HG03521 (cell line): ENCODE results near the gene NOC3L.
"Not testable (repeated sequence)": the region's sequence is repeated elsewhere in the genome, so short reads cannot be mapped to it uniquely, and the experiment has no call there.

Experiments used
- ATAC-seq: cut with Tn5 transposase; IDR thresholded peaks from one replicate; pipeline ENCODE4 v1.9.1; 2021; ENCODE audit warnings: mild to moderate bottlenecking, moderate library complexity; ENCODE audit not compliant: unreplicated experiment

NOC3L gene, protein sequence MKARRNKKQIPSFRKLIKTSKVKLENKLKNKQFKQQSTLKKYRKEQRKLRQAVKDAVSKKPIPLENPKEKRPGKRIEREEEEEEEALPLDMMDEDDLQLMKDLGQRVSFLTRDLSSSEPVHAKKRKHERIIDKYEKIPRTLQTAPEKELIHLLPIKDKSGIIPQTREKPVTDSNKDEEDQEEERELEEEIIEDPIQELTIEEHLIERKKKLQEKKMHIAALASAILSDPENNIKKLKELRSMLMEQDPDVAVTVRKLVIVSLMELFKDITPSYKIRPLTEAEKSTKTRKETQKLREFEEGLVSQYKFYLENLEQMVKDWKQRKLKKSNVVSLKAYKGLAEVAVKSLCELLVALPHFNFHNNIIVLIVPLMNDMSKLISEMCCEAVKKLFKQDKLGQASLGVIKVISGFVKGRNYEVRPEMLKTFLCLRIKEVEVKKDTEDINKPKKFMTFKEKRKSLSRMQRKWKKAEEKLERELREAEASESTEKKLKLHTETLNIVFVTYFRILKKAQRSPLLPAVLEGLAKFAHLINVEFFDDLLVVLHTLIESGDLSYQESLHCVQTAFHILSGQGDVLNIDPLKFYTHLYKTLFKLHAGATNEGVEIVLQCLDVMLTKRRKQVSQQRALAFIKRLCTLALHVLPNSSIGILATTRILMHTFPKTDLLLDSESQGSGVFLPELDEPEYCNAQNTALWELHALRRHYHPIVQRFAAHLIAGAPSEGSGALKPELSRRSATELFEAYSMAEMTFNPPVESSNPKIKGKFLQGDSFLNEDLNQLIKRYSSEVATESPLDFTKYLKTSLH

DNA sequence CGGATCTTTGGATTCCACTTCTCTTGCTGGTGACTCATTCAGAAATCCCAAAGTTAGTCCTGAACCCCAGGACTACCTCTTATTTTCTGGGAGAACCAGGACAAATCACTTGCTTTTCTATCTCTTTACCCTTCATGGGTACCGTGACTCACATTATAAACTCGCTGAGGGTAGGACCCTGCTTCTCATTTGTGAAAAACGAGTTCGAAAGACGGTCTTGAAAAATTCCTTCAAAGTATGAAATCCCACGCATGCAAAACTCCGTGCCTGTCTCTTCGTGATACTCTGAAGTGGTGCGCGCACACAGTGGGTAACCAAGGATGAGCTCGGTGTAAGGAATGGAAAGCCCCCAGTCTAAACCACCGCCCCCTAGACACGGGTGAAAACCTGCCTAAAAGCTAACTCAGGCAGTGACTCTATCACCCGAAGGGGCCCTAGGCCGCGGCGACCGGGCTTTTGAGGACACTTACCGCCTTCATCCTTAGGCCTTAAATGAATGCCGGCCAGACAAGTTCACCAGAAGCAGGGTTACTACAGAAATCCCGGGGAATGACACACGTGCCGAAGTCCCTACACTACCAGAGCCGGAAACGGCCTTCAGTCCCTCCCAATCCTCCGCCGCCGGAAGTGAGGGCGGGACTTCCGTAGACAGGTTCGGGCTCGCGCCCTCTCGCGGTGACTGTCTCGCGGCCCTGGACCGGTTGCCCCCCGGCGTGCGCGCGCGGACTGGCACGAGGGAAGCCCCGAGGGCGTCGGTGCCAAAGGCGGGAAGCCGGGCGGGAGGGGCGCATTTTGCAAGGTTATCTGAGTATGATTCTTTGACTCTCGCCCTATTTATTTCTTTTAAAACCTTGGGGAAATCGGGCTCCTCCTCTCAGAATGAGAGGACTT is at the start of gene NOC3L:
Gene NOC3L, minus strand, starts transcription at position 580 of the 891 bp plus-strand sequence. Its CDS starts 101 bp downstream, at position 479.
- peak; percentile 99 for ATAC-seq

DNA sequence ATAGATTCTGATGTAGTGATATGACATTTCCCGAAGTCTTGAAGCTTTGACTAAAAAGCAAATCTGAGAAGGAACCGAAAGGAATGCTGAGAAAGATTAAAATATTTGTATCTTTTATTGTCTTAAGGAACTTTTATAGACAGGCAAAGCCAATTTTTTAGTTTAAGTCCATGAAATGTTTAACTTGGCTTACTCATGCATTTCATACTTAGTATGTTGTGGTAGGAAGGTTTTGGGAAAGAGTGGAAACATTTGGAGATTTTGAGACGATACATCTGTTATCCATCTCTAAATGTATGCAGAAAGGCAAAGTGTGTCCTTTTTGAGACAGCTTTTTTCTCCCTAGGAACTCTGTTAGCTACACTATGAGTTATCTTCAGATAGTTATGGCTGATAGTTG is 49.7 kb upstream of the NOC3L start:
- no peak for ATAC-seq

DNA sequence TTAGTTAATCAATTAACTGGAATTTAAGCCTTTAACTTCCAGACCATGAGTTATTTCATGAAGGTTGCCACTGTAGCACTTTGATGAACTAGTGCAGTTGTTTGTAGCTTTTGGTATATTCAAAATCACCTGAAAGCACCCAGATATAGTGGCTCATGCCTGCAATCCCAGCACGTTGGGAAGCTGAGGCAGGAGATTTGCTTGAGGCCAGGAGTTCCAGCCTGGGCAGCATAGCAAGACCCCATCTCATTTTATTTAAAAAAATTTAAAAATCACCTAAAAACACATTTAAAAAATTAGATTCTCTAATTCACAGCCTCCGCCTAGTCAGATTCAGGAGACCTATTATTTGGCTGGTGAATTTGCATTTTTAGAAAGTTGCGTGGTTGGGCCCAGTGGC is 48.6 kb upstream of the NOC3L start:
- ATAC-seq = no peak

DNA sequence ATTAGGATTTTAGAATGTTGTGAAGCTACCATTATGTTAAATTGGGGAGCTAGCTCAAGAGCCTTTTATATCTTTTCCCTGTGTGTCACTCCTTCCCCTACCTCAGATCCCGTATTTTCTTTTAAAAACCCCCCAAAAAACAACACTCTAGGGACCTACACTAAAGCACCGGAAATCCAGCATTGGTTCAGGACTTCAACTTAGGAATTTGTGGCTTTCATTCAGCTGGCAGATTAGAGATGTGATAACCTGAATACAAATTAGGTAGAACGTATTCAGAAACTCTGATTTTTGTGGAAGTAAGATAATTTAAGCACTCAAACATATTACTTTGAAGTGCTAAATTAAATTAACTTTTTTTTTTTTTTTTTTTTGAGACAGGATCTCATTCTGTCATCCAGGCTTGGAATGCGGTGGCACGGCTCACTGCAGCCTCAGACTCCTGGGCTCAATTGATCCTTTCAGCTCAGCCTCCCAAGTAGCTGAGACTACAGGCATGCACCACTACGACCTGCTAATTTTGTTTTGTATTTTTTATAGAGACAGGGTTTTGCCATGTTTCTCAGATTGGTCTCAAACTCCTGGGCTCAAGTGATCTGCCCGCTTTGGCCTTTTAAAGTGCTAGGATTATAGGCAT is 46.4 kb upstream of the NOC3L start:
- ATAC-seq = no peak

DNA sequence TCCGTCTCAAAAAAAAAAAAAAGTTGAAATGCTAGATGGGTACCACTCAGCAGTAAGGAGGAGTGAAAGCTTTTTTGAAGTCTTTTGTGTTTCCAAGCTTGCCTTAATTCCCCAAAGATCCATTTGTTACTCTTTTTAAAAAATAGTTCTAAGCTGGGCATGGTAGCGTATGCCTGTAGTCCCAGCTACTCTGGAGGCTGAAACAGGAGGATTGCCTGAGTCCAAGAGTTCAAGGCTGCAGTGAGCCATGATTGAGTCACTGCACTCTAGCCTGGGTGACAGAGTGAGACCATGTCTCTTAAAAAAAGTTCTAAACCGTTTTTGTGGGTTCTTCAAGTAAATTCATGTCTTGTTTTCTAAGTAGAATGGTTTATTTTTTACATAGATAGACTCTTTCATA is 44.9 kb upstream of the NOC3L start:
- no peak for ATAC-seq

DNA sequence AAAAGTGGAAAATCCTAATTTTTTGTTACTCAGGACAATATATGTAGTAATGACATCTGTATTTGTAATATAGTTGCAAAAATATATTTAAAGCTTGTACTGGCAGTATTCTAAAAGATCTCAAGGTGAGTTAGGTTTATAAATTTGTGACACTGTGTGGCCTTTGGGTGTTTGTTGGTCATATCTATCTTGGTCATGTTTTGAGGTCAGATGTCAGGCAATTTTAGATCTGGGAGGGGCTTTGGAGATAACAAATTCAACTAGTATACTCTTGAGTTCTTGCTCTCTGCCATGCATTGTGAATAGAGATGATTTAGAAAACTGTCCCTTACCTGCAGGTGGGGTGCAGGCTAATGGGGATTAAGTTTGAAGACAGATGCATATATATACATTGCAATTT is 42.7 kb upstream of the NOC3L start:
- no peak for ATAC-seq

DNA sequence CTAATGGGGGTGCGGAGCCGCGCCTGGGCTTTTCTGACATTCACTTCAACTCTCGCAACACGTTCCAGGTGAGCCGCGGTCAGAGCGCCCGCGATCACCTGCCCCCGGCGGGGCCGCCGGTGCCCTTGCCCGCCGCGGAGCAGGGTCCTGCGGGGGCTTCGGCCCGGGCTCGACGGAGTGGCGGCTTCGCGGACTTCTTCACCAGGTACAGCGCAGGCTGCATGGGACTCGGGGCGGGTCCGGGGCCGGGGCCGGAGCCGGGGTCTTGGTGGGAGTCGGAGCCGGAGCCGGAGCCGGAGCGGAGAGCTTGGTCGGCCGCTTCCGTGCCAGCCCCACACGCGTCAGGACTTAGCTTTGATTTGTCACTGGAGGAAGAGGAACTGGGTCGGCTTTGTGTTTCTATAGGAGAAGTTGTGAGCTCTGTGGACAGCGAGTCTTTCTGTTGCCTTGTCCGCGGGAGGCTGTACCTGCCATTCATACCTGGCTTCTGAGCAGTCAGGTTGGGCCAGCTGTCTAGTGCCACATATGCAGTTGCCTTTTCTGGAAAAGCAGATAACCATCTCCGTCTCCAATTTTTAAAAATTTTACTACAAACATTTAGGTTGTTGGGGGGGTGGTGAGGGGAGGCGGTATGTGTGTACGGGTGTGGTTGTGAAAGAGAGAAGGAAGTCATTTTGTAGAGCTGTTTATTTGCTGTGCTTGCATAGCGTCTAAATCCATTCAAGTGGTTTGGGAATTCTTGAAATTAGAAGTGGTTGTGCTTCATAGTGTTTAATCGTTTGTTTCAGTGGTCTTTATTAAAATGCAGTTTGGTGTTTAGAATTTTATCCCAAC is 40.9 kb upstream of the NOC3L start:
- ATAC-seq = peak; percentile 59

DNA sequence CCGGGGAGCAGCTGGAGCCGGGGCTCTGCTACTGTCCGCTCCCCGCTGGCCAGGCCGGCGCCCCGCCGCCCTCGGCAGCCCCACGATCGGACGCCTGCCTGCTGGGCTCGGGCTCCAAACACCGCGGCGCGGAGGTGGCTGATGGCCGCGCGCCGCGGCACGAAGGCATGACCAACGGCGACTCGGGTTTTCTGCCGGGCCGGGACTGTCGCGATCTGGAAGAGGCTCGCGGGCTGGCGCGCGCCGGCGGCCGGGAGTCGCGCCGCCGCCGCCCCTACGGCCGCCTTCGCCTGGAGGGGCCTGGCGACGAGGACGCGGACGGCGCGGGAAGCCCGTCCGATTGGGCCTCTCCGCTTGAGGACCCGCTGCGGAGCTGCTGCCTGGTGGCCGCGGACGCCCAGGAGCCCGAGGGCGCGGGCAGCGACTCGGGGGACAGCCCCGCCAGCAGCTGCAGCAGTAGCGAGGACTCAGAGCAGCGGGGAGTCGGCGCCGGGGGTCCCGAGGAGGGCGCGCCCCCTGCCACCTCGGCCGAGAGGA is 40.2 kb upstream of the NOC3L start:
- ATAC-seq = peak; percentile 23

DNA sequence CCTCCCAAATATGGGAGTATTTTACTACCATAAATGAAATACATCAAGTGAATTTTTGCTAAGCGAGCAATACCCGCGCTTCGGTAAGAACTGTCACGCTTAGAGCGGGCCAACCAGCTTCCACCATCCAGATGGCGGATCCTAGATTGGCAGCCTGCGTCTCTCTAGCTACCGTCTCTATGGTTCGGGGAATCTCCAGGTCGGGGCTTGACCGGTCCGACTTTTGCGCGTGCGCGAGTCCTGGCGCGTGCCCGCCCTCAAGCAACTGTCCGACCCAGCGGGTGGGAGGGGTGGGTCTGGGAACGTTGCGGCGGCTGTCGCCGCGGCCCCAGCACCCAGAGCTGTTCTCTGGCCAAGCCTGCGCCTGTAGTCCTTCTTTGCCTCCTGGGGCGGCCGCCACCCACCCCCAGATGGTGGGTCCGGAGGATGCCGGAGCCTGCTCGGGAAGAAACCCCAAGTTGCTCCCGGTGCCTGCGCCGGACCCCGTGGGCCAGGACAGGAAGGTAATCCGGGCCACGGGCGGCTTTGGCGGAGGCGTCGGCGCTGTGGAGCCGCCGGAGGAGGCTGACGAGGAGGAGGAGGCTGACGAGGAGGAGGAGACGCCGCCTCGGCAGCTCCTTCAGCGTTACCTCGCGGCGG is 39.6 kb upstream of the NOC3L start, which contains the start of gene TBC1D12:
Gene TBC1D12, plus strand, starts transcription at position 338 of the 639 bp plus-strand sequence. Its CDS starts 73 bp downstream, at position 411.
- peak; percentile 62 for ATAC-seq

DNA sequence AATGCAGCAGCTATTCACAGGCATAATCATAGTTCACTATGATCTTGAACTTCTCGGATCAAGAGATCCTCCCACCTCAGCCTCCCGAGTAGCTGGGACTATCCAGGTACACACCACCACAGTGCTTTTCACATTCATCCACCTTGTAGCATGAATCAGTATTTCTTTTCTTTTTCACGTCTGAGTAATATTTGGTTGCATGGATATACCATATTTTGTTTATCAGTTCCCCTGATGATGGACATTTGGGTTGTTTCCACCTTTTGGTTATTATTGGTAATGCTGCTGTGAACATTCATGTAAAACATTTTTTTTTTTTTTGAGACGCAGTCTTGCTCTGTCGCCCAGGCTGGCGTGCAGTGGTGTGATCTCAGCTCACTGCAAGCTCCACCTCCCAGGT is 36.0 kb upstream of the NOC3L start:
- ATAC-seq = no peak

DNA sequence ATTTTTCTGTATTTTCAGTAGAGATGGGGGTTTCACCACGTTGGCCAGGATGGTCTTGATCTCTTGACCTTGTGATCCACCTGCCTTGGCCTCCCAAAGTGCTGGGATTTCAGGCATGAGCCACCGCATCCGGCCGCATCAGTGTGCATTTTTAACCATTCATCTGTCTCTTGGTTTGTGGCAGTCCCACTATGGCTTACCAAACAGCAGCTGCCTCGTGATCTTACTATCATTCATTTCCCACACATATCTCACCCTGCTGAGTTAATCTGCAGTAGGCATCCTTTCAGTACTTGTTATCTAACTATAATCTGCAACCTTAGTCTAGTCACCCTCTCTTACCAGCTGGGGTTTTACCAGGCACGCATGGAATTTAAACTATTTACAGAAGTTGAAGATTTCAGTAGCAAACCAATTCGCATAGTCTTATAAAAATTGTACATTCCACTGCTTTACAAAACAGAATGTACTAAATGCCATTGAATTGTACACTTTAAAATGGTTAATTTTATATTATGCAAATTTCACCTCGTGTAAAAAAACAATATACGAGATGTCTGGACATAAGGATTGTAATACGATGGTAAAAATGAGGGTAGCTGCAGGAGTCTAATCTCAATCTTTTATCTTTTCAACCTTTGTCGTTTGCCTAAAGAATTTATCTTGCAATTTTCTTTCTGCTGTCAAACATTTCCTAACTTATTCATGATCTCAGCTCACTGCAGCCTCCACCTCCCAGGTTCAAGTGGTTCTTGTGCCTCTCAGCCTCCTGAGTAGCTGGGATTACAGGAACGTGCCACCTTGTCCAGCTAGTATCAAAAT is 35.0 kb upstream of the NOC3L start:
- ATAC-seq = no peak

DNA sequence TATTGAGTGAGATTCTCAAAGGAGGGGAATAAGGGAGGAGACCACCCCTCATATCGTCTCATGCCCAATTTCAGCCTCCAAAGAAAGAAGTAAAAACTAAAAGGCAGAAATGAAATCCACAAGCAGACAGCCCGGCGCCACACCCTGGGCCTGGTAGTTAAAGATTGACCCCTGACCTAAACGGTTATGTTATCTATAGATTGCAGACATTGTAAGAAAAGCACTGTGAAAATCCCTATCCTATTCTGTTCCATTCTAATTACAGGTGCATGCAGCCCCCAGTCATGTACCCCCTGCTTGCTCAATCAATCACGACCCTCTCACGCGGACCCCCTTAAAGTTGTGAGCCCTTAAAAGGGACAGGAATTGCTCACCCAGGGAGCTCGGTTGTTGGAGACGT is 29.4 kb upstream of the NOC3L start:
- ATAC-seq = not testable (repeated sequence)

DNA sequence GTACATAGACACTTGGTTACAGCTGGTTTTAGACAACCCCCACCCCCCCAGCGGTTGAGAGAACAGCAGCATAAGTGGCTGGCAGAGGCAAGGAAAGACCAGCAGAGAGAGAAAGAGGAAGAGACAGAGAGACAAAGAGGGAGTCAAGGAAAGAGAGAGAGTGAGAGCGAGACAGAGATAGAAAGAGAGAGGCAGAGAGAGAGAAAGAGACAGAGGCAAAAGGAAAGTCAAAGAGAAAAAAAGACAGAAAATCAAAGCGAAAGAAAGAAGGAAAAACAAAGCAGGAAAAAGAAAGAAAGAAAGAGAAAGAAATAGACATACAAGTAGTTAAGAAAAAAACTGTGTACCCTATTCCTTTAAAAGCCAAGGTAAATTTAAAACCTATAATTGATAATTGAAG is 23.0 kb upstream of the NOC3L start:
- ATAC-seq = not testable (repeated sequence)

DNA sequence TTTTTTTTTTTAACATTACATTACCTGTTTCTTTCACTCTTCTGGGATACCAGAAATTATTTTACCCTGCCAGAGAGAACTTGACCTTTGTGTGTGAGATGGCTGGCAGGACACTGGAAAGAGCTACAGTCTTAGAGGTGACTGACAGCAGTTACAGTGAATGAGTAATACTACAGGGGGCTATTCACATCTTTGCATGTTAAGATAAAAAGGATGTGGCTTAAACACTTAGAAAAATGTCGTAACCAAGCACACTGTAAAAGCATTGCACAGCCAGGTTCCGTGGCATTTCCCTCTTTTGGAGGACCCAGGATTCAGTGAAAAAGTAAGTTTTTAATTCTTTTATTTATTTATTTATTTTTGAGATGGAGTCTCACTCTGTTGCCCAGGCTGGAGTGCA is 20.8 kb upstream of the NOC3L start:
- ATAC-seq = no peak

DNA sequence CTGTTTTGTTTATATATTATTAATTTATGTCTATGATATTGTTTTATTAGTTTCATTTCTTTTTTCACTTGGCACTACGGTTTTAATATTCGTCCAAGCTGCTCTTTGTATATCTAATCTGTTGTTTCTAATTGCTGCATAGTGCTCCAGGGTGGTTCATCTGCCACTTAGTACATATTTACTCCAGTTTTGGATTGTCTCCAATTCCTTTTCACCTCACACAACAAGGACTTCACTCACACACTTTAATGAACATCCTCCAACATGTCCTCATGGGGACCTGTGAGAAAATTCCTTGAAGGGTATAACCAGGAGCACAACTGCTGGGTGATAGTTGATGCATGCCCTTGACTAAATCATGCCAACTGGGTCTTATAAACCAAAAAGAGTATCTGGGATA is 14.1 kb upstream of the NOC3L start:
- no peak for ATAC-seq

DNA sequence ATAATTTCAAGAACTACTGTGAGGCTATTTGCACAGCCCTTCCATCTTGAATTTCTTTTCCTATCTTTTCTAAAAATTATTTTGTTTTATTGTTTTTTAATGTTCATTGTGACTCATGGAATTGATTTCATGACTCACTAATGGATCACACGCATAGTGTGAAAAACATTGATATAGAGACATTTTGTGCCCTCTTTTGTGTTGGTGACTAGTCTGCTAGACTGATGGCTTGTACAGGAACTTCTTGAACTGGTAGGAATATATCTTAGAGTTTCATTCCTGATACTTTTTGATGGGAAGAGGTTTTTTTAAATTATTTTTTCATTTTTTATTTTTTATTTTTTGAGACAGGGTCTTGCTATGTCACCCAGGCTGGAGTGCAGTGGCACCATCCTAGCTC is 12.6 kb upstream of the NOC3L start:
- ATAC-seq = no peak

DNA sequence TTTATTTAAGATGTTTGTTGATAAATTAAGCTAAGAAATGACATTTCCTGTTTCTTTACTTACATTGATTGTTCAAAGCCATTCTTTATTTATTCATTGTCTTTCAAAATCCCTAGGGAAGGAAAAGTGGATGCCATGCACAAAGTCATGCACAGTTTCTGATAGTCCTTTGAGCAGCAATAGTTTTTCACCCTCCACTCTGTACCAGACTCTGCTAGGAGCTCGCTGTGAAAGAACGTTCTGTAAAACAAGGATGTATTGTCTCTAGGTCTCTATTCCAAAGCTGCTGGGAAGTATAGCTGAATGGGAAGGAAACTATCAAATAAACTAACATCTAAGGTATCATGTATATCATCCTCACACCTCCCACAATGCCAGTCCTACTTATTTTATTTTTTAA is 7.8 kb upstream of the NOC3L start:
- no peak for ATAC-seq

DNA sequence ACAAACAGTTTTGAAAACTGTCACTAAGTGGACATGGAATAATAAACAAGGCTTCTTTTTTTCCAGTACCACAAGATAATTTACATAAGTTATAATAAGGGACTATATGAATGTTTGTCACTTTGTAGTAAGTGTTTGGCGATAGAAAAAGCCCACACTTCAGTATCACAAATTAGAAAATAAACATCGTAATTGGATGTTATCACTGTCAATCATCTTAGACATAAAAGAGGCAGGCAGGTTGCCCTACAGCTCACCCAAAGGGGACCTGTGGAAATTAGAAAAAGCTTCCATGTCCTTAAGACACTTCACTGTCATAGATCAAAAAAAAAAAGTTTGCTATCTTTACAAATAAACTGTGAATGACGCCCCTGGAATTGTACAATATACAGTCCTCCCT is 3.6 kb upstream of the NOC3L start:
- no peak for ATAC-seq
